HuH-7 (cell line): ENCODE measurements around the gene POMGNT1.

Source experiments
- DNase-seq: peaks from one replicate; pipeline ENCODE4 v3.0.0; 2011; ENCODE audit warnings: low spot score

POMGNT1 gene

GRCh38 chr1:46210561-46210960 lies 12.3 kb upstream of the POMGNT1 start:
- no peak for DNase-seq

- no peak for DNase-seq
Measured at GRCh38 chr1:46206399-46206798, 8.2 kb upstream of the POMGNT1 start.

- no peak for DNase-seq
Measured at GRCh38 chr1:46205791-46206190, 7.6 kb upstream of the POMGNT1 start.

- no peak for DNase-seq
Measured at GRCh38 chr1:46205141-46205540, 6.9 kb upstream of the POMGNT1 start.

- no peak for DNase-seq
Measured at GRCh38 chr1:46204406-46204742, 6.1 kb upstream of the POMGNT1 start.

GRCh38 chr1:46203738-46204405 lies 5.6 kb upstream of the POMGNT1 start:
- no peak for DNase-seq

GRCh38 chr1:46199233-46199749 lies 1.1 kb upstream of the POMGNT1 start:
- DNase-seq = no peak

GRCh38 chr1:46197560-46197963 lies 672 bp downstream of the POMGNT1 start:
- DNase-seq = no peak

GRCh38 chr1:46196609-46197008 lies 1.6 kb downstream of the POMGNT1 start:
- DNase-seq = no peak

- no peak for DNase-seq
Measured at GRCh38 chr1:46194641-46195193, 3.5 kb downstream of the POMGNT1 start.

GRCh38 chr1:46193984-46194570 lies 4.2 kb downstream of the POMGNT1 start:
- DNase-seq = no peak

- no peak for DNase-seq
Measured at GRCh38 chr1:46193285-46193684, 4.9 kb downstream of the POMGNT1 start.

GRCh38 chr1:46192171-46192570 lies 6.1 kb downstream of the POMGNT1 start:
- no peak for DNase-seq

GRCh38 chr1:46191033-46191701 lies 7.1 kb downstream of the POMGNT1 start:
- no peak for DNase-seq

- no peak for DNase-seq
Measured at GRCh38 chr1:46190539-46190938, 7.7 kb downstream of the POMGNT1 start.

- no peak for DNase-seq
Measured at GRCh38 chr1:46188295-46189030, 9.8 kb downstream of the POMGNT1 start.

GRCh38 chr1:46187106-46187869 lies 10.9 kb downstream of the POMGNT1 start:
- DNase-seq = no peak

GRCh38 chr1:46186076-46186475 lies 12.2 kb downstream of the POMGNT1 start:
- no peak for DNase-seq

GRCh38 chr1:46184920-46185658 lies 13.1 kb downstream of the POMGNT1 start:
- DNase-seq = no peak

GRCh38 chr1:46183926-46184557 lies 14.2 kb downstream of the POMGNT1 start:
- no peak for DNase-seq
